Mononuclear cell (primary cell): ENCODE data around the gene STK11. TPM values are rescaled to one million over a fixed set of nuclear protein-coding genes. Genes with fewer than 3 reads are reported as not detected.

Experiments
- H3K27me3 ChIP-seq: 2 replicates; pipeline ENCODE4 v1.6.0; 2011; ENCODE audit warnings: low read length, control low read depth; ENCODE audit not compliant: insufficient read depth
- H3K4me1 ChIP-seq: 2 replicates; pipeline ENCODE4 v1.5.1; 2011; ENCODE audit warnings: mild to moderate bottlenecking, low read length, control low read depth; ENCODE audit not compliant: insufficient read depth
- H3K4me3 ChIP-seq: 2 replicates; pipeline ENCODE4 v1.5.1; 2011; ENCODE audit warnings: mild to moderate bottlenecking, low read length, moderate library complexity
- H3K9me3 ChIP-seq: 2 replicates; pipeline ENCODE4 v1.5.1; 2011; ENCODE audit warnings: low read depth, mild to moderate bottlenecking, control low read depth, low read length
- total RNA-seq: library from RNA; depleted of rRNA; stranded (reverse); fragments of >200 nt; gene quantifications from one replicate; pipeline ENCODE4 v1.2.3, GENCODE V29; 2012

The STK11 gene
- total RNA-seq, 1 donor: 36.7 TPM

DNA sequence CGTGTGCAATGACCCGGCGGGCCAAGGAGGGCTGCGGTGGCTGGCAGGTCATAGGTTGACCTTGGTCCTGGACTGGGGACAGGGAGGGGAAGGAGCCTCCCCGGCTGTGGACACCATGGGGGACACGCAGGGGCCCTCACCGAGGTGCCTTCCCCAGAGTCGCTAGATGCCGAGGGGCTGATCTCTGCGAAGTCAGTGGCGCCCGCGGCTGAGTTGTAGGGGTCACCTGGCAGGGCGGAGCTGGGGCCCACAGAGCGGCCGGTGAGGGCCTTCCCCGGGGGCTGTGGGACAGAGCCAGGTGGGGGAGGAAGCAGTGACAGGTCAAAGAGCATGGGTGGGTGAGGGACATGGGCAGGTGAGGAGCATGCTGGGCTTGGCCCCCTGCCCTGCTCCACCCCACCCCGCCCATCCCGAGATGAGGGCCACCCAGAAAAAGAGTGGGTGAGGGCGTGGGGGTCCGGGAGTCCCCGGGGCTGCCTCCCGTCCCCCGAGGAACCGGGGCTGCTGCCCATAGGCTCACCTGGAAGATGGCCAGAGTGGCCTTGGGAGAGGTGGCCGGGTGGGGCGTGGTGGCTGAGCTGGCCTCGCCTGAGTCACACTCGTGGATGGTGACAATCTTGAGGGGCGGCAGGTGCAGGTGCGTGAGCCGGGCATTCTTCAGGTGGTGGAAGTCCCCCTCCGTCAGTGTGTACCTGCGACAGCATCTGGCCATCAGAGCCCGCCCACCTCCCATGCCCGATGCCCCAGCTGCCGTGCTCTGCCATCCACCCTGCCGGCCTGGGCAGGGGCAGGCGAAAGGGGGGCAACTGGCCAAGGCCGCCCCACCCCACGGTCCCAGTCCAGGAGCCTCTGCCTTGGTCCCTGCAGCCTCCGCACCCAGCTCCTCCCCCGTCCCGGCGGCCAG, 28.7 kb downstream of the STK11 start:
- Histone ChIP-seq H3K27me3 (peaks cover 14% of the 10 kb centered on the region), H3K4me1 (peaks cover 11% of the 10 kb centered on the region), H3K4me3 (no peak overlapping the region), H3K9me3 (no peaks in the 10 kb centered on the region)

DNA sequence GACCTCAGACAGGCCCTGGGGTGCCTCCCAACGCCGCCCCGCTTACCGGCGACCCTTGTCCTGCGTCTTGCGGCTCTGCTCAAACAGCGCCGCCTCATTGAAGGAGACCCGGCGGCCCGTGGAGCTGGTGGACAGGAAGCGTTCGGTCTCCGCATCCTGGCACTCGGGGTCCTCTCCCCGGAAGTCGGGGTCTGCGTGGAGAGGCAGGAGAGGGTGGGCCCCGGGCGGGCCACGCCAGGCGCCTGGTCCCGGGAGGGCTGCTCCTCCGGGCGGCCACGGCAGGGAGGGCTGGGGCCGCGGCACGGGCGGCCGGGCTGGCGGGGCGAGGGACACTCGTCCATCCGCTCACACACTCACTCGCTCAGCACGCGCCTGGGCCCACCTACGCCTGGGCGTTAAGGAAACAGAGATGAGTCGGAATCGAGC, 29.4 kb downstream of the STK11 start:
- Histone ChIP-seq H3K4me3 (no peak overlapping the region), H3K4me1 (peaks cover 11% of the 10 kb centered on the region), H3K27me3 (peaks cover 14% of the 10 kb centered on the region), H3K9me3 (no peaks in the 10 kb centered on the region)

DNA sequence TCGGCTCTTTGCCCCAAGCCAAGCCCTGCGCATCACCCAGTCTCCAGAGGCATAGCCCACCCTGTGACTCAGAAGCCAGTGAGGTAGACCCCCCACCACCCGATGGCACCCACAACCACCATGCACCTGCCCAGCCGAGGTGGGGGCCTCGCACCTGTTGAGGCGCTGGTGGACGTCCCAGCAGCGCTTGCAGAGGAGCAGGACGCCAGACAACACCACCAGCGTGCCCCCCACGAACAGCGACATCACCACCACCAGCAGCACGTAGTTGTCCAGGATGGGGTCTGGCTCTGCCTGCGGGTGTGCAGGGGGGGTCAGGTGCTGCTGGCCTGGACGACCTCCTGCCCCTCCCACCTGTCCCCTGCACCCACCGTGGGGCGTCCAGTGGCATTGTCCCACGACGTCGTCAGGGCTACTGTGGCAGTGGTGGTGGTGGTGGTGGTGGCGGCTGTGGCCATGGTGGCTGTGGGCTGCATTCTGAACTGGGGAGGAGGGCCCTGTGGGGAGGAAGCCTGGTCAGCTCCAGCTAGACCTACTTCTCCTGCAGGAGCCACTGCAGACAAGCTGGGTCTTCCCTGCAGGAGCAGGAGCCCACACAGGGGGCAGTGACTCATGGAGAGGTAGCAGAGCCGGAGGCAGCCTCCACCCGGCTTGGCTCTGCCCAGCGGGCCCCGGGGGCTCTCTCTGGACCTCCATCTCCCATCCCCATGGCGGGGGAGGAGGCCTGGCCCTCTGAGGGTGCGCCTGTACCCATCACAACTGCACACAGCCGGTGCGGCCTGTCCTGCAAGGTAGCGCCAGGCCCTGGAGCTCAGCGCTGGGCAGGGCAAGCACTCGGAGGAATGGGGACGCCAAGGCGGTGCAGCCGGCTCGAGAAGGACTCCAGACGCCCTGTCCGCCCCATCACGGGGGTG, 30.3 kb downstream of the STK11 start:
- H3K4me3 ChIP-seq: no peak overlapping the region
- H3K4me1 ChIP-seq: peaks cover 18% of the 10 kb centered on the region
- no peaks in the 10 kb centered on the region for H3K9me3 ChIP-seq
- peaks cover 14% of the 10 kb centered on the region for H3K27me3 ChIP-seq

DNA sequence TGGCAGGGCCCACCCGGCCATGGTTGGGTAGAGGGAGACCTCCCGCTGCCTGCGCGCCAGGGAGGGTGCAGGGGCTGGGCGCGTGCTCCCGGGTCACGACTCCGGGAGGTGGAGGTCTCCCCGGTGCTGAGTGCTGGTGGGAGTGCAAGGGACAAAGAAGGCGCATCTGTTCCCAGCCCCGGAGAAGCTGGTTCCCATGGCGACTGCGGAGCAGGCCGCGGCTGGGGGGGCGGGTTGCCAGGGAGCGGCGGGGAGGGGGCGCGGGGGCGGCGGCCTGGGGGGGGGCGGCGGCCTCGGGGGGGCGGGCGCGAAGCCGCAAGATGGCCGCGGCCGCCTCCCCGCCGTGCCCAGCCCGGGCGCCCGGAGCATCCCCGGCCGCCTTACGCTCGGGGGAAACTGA, 31.0 kb downstream of the STK11 start:
- H3K27me3 ChIP-seq: peaks cover 14% of the 10 kb centered on the region
- H3K9me3 ChIP-seq: no peaks in the 10 kb centered on the region
- no peak overlapping the region for H3K4me3 ChIP-seq
- H3K4me1 ChIP-seq: peaks cover 24% of the 10 kb centered on the region

DNA sequence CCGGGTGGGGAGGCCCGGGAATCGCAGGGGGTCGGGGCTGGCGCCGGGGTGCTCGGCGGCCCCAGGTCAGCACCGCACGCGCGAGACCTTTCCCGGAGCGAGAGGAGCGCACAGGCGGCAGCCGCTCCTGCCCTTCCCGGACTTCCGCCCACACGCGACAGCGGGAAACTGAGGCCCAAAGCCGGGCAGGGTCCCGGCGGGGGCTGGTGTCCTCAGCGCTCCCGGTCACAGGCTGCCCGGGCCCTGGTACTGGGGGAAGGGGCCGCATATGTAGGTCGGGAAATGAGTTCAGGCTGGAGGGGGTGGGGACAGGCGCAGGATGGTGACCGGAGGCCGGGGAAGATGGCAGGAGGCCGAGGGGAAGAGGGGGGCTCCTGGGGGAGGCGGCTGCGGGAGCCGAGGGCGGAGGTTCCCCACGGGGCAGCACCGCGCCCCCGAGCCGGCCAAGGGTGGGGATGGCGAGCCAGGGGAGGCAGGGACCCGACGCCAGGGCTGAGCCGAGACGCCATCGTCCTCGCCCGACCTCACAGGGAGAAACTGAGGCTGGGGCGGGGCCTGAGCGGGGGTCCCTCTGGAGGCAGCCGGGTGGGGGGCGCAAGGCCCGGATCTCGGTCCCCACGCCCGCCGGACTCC, 31.6 kb downstream of the STK11 start:
- Histone ChIP-seq H3K4me1 (peaks cover 28% of the 10 kb centered on the region), H3K27me3 (peaks cover 14% of the 10 kb centered on the region), H3K9me3 (no peaks in the 10 kb centered on the region), H3K4me3 (no peak overlapping the region)

DNA sequence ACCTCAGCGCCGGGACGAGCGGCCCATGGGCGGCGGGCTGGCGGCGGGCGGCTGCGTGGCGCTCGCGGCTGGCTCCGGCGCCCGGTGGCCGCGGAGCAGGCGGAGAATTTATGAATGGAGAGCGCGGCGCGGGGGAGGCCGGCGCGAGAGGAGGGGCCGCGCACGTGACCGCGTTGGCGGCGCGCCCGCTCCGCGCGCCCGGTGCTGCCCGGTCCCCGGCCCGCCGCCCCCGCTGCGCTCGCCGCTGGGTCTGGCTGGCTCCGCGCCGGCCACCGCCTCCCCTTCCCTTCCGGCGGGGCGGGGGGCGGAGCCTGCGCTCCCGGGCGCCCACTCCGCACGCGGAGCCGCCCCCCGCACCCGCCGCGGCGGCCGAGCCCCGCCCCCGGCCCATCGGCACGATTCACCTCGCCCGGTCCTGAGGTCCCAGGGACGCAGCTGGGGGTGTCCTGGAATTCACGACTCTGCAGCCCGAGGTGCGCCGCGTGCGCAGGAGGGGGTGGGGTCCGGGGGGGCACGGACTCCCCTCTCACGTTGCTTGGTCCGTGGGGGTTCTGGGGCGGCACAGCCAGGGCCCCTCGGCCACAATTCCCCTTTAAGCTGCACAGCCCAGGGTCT, 32.3 kb downstream of the STK11 start, which contains the start of gene CBARP:
Gene CBARP (minus strand): TSS at position 252 of the 615 bp plus-strand sequence. CDS start 1,905 bp downstream, outside the sequence.
- Histone ChIP-seq H3K4me3 (no peak within 1 kb of the TSS), H3K4me1 (peaks cover 35% of the 10 kb centered on the region), H3K27me3 (peaks cover 14% of the 10 kb centered on the region), H3K9me3 (no peaks in the 10 kb centered on the region)

DNA sequence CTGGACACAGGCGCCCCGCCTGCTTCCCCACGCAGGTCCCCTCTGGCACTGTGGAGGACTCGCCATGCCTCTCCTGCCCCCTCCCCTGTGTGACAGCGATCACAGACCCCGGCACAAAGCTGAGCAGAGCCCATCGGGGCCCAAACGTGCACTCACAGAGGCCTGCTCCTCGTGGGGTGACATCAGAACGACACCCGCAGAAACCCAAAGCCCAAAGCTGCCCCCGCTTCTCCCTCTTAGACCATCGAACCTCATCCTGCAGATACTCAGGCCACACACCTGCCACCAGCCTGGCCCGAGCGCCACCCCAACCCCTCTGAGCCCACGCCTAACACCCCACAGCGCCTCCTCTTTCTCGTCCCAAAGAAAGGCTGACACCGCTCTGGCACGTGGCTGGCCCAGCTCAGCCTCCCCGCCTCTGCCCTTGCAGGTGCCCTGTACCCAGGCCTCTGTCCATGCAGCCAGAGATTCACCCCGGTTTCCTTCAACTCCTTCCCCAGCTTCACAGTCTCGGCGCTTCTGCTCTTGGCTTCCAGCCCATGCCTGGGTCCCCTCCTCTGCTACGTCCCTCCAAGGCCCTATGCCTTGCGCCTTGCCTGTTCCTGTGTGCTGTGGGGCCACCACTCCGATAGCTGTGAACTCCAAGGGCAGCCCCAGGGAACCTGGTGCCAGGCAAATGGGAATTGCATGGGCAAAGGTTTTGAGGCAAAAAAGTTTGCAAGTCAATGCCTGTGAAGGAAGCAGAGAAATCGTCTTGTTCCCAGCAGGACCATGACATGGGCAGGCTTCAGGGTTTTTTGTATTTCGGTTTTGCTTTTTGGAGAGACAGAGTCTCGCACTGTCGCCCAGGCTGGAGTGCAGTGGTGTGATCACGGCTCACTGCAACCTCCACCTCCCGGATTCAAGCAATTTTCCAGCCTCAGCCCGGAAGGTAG, 33.1 kb downstream of the STK11 start:
- Histone ChIP-seq H3K9me3 (no peaks in the 10 kb centered on the region), H3K4me3 (no peak overlapping the region), H3K4me1 (peaks cover 43% of the 10 kb centered on the region), H3K27me3 (peaks cover 14% of the 10 kb centered on the region)

DNA sequence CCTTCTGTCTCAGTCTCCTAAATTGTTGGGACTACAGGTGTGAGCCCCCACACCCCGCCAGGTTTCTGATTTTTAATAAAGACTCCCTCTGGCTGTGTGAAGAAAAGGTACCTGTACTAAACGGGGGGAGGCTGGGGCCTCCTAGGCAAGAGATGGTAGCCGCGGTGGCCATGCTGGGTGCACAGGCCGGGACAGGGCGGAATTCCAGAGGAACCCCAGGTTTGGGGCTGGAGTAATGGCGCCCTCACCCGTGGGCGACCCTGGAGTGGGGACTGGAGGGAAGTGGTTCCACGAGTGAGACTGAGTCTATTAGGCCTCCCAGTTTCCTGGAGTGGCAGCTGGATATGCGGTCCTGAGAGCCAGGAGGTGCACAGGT, 33.8 kb downstream of the STK11 start:
- Histone ChIP-seq H3K4me3 (no peak overlapping the region), H3K4me1 (peaks cover 50% of the 10 kb centered on the region), H3K27me3 (peaks cover 14% of the 10 kb centered on the region), H3K9me3 (no peaks in the 10 kb centered on the region)

DNA sequence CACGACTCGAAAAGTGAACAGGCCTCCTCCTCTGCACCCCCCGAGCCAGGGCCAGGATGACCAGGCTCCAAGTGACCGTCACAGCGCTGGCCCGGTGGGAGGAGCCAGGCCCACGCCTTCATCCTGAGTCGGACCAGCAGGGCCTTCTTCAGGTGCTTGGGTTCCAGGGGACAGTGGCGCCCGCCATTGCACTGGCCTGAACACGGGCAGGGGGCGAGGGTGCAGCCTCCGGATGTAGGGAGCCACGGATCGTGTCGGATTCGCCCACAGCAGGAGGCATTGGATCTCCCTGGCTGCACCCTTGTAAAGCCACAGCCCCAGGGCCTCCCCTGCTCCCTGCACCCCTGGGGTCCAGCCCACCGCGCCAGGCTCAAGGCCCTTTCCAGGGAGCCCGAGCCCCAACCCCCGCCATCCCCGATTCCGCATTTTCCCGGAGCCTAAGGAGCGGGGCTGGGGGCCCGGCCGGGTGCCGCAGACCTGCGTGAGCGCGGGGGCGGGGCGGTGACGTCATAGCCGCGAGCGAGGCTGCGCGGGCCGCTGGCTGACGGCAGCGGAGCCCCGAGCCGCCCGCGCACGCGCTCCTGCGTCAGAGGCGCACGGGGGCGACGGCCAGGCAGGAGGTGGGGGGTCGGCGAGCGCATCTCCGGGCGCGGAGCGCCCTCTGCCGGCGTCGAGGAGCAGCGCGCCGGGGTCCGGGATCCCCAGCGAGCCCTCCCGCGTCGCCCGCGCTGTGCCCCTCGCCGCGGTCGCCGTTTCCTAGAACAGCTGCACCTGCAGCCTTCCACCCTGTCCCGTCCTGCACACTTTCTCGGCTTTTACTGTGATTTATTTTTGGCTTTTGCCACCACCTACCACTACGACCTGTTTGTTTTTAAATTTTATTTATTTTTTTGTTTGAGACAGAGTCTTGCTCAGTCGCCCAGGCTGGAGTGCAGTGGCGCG, 34.5 kb downstream of the STK11 start:
- Histone ChIP-seq H3K27me3 (peaks cover 14% of the 10 kb centered on the region), H3K4me1 (peaks cover 57% of the 10 kb centered on the region), H3K4me3 (peak overlapping the region; percentile 20)

DNA sequence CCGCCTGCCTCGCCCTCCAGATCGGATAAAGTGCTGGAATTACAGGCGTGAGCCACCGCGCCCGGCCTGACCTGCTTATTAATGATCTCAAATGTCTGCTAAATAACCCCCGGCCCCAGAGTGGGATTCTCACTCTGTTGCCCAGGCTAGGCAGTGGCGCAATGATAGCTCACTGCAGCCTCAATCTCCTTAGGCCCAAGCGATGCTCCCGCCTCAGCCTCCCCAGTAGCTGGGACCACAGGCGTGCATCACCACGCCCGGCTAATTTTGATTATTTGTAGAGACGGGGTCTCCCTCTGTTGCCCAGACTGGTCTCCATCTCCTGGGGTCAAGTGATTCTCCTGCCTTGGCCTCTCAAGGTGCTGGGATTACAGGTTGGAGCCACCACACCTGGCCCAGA, 35.3 kb downstream of the STK11 start:
- Histone ChIP-seq H3K4me1 (peaks cover 62% of the 10 kb centered on the region), H3K27me3 (peaks cover 14% of the 10 kb centered on the region), H3K4me3 (no peak overlapping the region), H3K9me3 (no peaks in the 10 kb centered on the region)

More for the DNA sequence above, 34.5 kb downstream of the STK11 start:
- H3K9me3 ChIP-seq: no peaks in the 10 kb centered on the region

DNA sequence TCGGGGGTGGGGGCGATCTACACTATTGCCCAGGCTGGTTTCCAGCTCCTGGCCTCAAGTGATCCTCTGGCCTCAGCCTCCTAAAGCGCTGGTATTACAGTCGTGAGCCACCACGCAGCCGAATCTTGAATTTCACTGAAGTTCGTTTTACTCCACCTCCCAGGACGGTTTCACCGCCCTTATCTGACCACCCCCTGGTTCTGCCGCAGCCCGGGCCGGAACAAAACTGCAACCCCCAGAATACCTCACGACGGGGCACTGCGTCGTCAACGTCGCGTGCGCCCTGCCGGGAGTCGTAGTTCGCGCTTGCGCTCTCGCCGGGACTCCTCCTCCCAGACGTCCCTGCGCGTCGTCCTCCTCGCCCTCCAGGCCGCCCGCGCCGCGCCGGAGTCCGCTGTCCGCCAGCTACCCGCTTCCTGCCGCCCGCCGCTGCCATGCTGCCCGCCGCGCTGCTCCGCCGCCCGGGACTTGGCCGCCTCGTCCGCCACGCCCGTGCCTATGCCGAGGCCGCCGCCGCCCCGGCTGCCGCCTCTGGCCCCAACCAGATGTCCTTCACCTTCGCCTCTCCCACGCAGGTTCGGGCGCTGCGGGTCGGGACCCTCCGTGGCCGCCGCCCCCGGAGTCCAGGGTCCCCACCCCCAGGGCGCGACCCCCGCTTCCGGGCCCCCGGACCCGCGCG, 36.0 kb downstream of the STK11 start, which contains the start of gene ATP5F1D:
Gene ATP5F1D (plus strand): TSS at position 335 of the 679 bp plus-strand sequence. CDS start 100 bp downstream, at position 435.
- Histone ChIP-seq H3K9me3 (no peaks in the 10 kb centered on the region), H3K4me3 (peak within 1 kb of the TSS; percentile 57), H3K4me1 (peaks cover 62% of the 10 kb centered on the region), H3K27me3 (peaks cover 11% of the 10 kb centered on the region)
